HepG2 (cell line): ENCODE measurements around the gene WDR35. TPM values are rescaled to one million over a fixed set of nuclear protein-coding genes. Genes with fewer than 3 reads are reported as not detected.

Experiments used
- ATF1 ChIP-seq: IDR thresholded peaks from 2 replicates; pipeline ENCODE4 v1.6.1; 2016; ENCODE audit warnings: mild to moderate bottlenecking, control low read depth
- EED ChIP-seq: sonication (generic); formaldehyde crosslinking; IDR thresholded peaks from 2 replicates; pipeline ENCODE4 v1.5.0; 2020; ENCODE audit warnings: mild to moderate bottlenecking, missing genetic modification reagents
- HOXA3 ChIP-seq: sonication (generic); formaldehyde crosslinking; IDR thresholded peaks from 2 replicates; pipeline ENCODE4 v1.5.0; 2020; ENCODE audit warnings: missing genetic modification reagents
- TGIF2 ChIP-seq: IDR thresholded peaks from 2 replicates; pipeline ENCODE4 v1.6.1; 2016; ENCODE audit warnings: control low read depth, missing compliant biosample characterization
- YY1 ChIP-seq: IDR thresholded peaks from 2 replicates; pipeline ENCODE4 v1.6.1; 2011; ENCODE audit warnings: low read length, low read depth, moderate library complexity, mild to moderate bottlenecking; ENCODE audit not compliant: insufficient read depth, insufficient replicate concordance
- ZSCAN20 ChIP-seq: sonication (generic); formaldehyde crosslinking; IDR thresholded peaks from 2 replicates; pipeline ENCODE4 v1.4.0; 2020; ENCODE audit warnings: missing genetic modification reagents, mild to moderate bottlenecking, borderline replicate concordance
- polyA plus RNA-seq, 8 experiments: library from polyadenylated mRNA; depleted of rRNA in 3 of 8; stranded (reverse) in 7 of 8; unstranded in 1 of 8; fragments of >200 nt; fragmentation: Illumina TruSeq in 4 of 8; extraction: Trizol in 4 of 8; gene quantifications; 2 replicates each; pipeline versions ENCODE4 v1.2.1 to v1.2.3, GENCODE V29; 2011 to 2016; ENCODE audit warnings: low read depth in 4 of 8, missing spikeins in 1 of 8, mixed read lengths in 1 of 8; ENCODE audit not compliant: insufficient read depth in 1 of 8
- total RNA-seq, 5 experiments: library from RNA; depleted of rRNA; stranded (reverse); fragments of >200 nt; fragmentation: Illumina TruSeq; extraction: Trizol; gene quantifications; 2 replicates each; pipeline ENCODE4 v1.2.3, GENCODE V29; 2016; ENCODE audit warnings: low read depth in 1 of 5
- TF ChIP-seq, protein P1 (sequence below): IDR thresholded peaks from 2 replicates; pipeline ENCODE4 v1.6.1; 2018; ENCODE audit warnings: missing genetic modification reagents, mild to moderate bottlenecking, missing compliant biosample characterization
- TF ChIP-seq, protein P2 (sequence below): IDR thresholded peaks from 2 replicates; pipeline ENCODE4 v1.4.0; 2020; ENCODE audit warnings: mild to moderate bottlenecking, missing genetic modification reagents
- TF ChIP-seq, protein P3 (sequence below): sonication (generic); formaldehyde crosslinking; IDR thresholded peaks from 2 replicates; pipeline ENCODE4 v1.4.0; 2020; ENCODE audit warnings: missing genetic modification reagents, mild to moderate bottlenecking, borderline replicate concordance
- TF ChIP-seq, protein P4 (sequence below): sonication (generic); formaldehyde crosslinking; IDR thresholded peaks from 2 replicates; pipeline ENCODE4 v1.4.0; 2020; ENCODE audit warnings: mild to moderate bottlenecking, missing genetic modification reagents
- TF ChIP-seq, protein P5 (sequence below): sonication (generic); formaldehyde crosslinking; IDR thresholded peaks from 2 replicates; pipeline ENCODE4 v1.4.0; 2020; ENCODE audit warnings: missing genetic modification reagents, borderline replicate concordance

Gene WDR35
- total and polyA plus RNA-seq, 2 of the 13 experiments (the other 11 are each of a cell fraction or from before 2014, with no cell fraction given): 11.1 to 19.6 TPM

DNA sequence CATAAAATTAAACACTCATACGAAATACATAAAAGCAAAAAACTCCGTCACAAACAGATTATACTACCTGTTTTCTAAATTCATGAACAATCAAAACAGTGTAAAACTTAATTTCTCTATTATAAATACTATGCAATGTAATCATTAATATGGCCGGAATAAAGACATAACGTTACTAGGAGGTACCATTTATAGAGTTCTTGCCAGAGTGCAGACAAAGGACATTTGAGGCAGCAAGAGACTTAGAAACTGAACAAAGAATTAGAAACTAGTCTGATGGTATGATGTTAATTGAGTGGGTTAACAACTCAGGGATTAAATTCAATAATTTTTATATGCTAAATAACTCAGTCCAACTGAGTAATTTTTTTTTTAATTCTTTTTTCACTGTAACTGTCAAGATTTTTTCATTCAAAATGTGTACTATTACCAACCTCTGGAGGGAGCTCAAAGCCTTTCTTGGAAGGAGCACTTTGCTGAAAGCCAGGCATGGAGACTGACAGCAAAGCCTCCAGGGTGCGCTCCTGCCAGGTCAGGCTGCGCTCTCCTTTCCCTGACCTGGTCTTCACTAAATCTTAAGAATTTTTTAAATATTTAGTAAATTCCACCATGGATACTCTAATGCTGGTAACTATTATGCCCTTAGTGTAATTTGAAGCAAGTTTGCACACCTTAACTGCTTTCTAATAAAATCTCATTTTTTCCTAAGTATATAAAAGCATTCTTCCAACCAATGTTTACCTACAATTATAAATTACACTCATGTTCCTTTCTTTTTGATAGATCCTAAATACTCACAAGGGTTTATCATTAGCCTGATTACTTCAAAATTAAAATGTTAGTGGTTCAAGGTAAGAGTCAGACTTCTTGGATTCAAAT, 34.1 kb downstream of the WDR35 start (continued):
- 0 out of 2 replicates have a peak, but pooled peaks have one; percentile 24 for TF ChIP-seq HOXA3 (CRISPR knock-in tag)
- TF ChIP-seq, protein P1, sequence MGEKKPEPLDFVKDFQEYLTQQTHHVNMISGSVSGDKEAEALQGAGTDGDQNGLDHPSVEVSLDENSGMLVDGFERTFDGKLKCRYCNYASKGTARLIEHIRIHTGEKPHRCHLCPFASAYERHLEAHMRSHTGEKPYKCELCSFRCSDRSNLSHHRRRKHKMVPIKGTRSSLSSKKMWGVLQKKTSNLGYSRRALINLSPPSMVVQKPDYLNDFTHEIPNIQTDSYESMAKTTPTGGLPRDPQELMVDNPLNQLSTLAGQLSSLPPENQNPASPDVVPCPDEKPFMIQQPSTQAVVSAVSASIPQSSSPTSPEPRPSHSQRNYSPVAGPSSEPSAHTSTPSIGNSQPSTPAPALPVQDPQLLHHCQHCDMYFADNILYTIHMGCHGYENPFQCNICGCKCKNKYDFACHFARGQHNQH: 0 out of 2 replicates have a peak, but pooled peaks have one; percentile 47
- peak; percentile 61 for TF ChIP-seq YY1
- TF ChIP-seq TGIF2 (CRISPR knock-in tag): peak; percentile 51; the same call in 1 of the 2 replicates
- TF ChIP-seq, protein P2, sequence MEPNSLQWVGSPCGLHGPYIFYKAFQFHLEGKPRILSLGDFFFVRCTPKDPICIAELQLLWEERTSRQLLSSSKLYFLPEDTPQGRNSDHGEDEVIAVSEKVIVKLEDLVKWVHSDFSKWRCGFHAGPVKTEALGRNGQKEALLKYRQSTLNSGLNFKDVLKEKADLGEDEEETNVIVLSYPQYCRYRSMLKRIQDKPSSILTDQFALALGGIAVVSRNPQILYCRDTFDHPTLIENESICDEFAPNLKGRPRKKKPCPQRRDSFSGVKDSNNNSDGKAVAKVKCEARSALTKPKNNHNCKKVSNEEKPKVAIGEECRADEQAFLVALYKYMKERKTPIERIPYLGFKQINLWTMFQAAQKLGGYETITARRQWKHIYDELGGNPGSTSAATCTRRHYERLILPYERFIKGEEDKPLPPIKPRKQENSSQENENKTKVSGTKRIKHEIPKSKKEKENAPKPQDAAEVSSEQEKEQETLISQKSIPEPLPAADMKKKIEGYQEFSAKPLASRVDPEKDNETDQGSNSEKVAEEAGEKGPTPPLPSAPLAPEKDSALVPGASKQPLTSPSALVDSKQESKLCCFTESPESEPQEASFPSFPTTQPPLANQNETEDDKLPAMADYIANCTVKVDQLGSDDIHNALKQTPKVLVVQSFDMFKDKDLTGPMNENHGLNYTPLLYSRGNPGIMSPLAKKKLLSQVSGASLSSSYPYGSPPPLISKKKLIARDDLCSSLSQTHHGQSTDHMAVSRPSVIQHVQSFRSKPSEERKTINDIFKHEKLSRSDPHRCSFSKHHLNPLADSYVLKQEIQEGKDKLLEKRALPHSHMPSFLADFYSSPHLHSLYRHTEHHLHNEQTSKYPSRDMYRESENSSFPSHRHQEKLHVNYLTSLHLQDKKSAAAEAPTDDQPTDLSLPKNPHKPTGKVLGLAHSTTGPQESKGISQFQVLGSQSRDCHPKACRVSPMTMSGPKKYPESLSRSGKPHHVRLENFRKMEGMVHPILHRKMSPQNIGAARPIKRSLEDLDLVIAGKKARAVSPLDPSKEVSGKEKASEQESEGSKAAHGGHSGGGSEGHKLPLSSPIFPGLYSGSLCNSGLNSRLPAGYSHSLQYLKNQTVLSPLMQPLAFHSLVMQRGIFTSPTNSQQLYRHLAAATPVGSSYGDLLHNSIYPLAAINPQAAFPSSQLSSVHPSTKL (CRISPR knock-in tag): peak; percentile 21; the same call in 1 of the 2 replicates
- TF ChIP-seq, protein P3, sequence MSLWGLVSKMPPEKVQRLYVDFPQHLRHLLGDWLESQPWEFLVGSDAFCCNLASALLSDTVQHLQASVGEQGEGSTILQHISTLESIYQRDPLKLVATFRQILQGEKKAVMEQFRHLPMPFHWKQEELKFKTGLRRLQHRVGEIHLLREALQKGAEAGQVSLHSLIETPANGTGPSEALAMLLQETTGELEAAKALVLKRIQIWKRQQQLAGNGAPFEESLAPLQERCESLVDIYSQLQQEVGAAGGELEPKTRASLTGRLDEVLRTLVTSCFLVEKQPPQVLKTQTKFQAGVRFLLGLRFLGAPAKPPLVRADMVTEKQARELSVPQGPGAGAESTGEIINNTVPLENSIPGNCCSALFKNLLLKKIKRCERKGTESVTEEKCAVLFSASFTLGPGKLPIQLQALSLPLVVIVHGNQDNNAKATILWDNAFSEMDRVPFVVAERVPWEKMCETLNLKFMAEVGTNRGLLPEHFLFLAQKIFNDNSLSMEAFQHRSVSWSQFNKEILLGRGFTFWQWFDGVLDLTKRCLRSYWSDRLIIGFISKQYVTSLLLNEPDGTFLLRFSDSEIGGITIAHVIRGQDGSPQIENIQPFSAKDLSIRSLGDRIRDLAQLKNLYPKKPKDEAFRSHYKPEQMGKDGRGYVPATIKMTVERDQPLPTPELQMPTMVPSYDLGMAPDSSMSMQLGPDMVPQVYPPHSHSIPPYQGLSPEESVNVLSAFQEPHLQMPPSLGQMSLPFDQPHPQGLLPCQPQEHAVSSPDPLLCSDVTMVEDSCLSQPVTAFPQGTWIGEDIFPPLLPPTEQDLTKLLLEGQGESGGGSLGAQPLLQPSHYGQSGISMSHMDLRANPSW (CRISPR knock-in tag): no peak
- 0 out of 2 replicates have a peak, but pooled peaks have one; percentile 34 for TF ChIP-seq ZSCAN20 (CRISPR knock-in tag)
- no peak for TF ChIP-seq EED
- TF ChIP-seq, protein P4, sequence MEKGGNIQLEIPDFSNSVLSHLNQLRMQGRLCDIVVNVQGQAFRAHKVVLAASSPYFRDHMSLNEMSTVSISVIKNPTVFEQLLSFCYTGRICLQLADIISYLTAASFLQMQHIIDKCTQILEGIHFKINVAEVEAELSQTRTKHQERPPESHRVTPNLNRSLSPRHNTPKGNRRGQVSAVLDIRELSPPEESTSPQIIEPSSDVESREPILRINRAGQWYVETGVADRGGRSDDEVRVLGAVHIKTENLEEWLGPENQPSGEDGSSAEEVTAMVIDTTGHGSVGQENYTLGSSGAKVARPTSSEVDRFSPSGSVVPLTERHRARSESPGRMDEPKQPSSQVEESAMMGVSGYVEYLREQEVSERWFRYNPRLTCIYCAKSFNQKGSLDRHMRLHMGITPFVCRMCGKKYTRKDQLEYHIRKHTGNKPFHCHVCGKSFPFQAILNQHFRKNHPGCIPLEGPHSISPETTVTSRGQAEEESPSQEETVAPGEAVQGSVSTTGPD: no peak
- TF ChIP-seq ATF1 (CRISPR knock-in tag): no peak
- TF ChIP-seq, protein P5, sequence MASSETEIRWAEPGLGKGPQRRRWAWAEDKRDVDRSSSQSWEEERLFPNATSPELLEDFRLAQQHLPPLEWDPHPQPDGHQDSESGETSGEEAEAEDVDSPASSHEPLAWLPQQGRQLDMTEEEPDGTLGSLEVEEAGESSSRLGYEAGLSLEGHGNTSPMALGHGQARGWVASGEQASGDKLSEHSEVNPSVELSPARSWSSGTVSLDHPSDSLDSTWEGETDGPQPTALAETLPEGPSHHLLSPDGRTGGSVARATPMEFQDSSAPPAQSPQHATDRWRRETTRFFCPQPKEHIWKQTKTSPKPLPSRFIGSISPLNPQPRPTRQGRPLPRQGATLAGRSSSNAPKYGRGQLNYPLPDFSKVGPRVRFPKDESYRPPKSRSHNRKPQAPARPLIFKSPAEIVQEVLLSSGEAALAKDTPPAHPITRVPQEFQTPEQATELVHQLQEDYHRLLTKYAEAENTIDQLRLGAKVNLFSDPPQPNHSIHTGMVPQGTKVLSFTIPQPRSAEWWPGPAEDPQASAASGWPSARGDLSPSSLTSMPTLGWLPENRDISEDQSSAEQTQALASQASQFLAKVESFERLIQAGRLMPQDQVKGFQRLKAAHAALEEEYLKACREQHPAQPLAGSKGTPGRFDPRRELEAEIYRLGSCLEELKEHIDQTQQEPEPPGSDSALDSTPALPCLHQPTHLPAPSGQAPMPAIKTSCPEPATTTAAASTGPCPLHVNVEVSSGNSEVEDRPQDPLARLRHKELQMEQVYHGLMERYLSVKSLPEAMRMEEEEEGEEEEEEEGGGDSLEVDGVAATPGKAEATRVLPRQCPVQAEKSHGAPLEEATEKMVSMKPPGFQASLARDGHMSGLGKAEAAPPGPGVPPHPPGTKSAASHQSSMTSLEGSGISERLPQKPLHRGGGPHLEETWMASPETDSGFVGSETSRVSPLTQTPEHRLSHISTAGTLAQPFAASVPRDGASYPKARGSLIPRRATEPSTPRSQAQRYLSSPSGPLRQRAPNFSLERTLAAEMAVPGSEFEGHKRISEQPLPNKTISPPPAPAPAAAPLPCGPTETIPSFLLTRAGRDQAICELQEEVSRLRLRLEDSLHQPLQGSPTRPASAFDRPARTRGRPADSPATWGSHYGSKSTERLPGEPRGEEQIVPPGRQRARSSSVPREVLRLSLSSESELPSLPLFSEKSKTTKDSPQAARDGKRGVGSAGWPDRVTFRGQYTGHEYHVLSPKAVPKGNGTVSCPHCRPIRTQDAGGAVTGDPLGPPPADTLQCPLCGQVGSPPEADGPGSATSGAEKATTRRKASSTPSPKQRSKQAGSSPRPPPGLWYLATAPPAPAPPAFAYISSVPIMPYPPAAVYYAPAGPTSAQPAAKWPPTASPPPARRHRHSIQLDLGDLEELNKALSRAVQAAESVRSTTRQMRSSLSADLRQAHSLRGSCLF (CRISPR knock-in tag): no peak
